GM19193 (cell line): ENCODE results near the gene LSM3.

ENCODE experiments used
- POLR2A ChIP-seq: IDR thresholded peaks from 4 replicates; pipeline ENCODE4 v1.6.1; 2011; ENCODE audit not compliant: insufficient read depth, insufficient read length; ENCODE audit errors: extremely low read depth

LSM3 gene

DNA sequence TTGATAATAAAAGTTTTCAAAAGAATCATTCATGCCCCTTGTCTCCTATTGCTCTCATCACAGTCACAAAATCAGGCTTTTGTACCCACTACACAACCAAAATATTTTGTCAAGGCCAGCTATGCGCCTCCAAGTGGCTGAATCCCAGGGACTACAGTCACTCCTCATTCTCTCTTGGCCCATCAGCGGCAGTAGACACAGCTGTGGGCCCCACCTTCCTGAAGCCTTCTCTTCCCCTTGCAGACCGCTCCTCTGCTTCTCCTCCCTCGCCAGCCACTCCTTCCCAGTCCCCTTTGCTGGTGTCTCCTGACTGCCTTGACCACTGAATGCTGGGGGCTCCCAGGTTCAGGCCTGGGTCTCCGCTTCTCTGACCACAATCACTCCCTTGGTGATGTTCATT lies 52.1 kb downstream of the LSM3 start:
- TF ChIP-seq POLR2A = no peak

DNA sequence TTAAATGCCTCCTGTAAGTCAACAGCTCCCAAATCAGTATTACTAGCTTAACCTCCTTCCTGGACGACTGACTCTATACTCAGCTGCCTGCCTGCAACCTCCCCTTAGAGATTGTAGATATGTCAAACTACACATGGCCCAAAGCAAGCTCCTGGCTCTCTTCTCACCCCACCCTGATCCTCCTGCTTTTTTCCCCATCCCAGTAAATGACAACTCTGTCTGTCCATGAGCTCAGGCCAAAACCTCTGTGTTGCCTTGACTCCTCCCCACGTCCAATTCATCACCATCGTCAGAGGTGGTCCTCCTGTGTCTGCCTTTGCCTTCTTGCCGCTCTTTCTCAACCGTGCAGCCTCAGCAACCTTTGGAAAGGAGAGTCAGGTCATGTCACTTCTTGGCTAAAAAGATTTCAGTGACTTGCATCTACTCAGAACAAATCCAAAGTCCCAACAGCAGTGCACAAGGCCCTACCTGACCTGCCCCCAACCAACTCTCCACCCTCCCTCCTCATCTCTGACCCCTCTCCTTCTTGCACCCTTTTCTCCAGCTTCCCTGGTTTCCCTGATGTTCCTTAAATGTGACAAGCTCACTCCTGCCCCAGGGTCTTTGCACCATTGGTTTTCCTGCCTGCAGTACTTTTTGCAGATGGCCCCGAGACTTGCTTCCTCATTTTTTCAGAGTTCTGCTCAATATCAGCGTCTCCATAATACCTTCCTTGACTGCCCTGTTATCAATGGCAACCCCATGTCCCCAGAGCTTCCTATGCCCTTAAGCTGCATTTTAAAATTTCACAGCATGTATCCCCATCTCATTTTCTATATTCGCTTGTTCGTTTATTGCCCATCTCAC lies 52.8 kb downstream of the LSM3 start:
- TF ChIP-seq POLR2A = no peak

DNA sequence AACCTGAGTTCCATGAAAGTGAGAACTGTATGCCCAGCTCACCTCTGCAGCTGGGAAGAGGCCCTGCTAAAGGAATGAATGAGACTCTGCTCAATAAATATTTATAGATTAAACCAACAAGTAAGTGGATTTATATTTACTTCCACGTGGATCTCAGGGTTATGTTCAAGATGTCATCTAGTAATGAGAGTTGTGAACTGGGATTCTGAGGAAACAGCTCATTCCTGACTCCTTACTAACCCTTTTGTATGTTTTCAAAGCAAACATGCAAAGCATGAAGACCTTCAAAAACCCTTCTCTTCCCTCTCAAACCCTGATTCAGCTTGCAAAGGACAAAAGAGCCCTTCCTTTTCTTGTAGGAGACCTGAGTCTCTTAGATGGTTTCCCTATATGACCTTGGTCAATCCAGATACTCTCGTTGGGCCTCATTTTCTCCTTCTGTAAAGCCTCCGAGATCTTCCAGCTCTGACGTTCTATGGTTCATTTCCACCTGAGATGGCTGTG lies 53.4 kb downstream of the LSM3 start:
- TF ChIP-seq POLR2A = no peak

DNA sequence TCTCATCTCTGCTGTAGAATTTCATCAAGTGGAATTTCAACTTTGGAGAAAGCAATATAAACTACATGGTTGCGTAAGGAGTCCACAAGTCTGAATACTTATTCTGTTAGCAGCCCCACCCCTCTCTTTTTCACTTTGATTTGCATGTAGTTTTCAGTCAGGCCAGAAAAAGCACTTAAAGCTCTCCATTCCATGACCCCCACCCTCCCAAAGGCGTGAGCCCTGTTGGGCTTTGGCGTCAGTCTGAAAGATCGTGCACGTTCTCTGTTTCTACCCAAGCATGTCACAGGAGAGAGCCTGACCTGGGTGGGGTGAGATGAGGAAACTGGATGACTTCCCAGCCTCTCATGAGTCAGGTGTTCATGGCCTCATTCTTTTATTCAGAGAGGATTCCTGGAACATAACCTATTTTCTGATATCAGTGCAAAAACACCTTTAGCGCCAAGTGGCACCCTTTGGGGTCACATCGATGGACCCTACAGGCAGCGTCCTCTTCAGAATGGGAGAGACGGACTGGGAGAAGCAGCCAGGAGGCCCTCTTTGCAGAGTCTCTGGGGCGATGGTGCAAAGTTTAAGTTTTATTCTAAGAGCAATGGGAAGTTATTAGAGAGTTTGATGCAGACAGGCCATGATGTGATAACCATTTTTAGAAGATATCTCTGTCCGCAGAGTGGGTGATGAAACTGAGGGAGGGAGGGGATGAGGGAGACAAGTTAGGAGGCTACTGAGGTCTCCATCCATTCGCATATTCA lies 55.8 kb downstream of the LSM3 start:
- no peak for TF ChIP-seq POLR2A

DNA sequence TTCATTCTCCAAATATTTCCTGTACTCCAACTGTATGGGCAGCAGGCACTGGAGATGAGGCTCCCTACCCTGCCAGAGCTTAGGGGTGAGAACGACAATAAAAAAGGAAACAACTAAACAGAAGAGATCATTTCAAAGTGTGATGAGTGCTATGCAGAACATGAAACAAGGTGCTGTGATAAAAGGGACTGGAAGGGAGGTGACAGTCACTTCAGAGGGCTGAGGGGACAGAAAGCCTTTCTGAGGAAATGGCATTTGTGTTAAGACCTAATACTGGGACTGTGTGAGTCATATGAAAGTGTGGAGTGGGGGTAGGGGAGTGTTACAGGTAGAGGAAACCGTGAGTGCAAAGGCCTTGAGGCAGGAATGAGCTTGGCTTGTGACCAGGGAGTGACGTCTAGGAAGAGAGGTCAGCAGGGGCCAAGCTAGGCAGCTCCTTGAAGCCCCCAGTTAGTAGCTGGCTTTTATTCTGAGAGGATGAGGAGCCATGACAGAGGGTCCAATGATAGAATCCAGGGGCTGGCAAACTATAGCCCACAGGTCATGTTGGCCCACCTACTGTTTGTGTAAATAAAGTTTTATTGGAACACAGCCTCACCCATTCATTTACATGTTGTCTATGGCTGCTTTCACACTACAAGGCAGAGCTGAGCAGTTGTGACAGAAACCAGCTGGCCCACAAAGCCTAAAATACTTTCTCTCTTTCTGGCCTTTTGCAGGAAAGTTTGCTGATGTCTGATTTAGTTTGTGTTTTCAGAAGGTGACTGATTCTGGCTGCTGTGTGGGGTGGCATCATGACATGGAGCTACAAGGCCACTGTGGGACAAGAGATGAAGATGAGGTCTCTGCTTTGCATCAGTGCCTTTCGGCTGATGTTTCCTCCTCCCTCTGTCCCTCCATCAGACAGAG lies 56.6 kb downstream of the LSM3 start:
- no peak for TF ChIP-seq POLR2A

DNA sequence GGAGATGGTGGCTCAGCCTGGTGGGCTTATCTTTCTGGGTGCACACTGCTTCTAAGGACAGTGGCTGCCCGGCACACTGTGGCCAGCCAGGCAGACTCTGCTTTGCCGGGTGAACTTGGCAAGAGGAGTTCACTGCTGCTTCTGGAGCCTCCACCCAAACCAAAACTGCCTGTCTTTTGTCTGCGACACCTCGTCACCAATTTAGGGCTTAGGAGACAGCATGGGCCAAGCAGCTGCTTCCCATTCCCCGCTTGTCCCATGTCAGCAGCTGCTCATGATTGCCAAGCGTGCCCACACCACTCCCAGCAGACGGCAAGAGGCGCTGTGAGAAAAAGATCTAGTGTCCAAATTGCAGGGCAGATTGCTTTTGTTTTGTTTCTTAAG lies 57.3 kb downstream of the LSM3 start:
- no peak for TF ChIP-seq POLR2A

DNA sequence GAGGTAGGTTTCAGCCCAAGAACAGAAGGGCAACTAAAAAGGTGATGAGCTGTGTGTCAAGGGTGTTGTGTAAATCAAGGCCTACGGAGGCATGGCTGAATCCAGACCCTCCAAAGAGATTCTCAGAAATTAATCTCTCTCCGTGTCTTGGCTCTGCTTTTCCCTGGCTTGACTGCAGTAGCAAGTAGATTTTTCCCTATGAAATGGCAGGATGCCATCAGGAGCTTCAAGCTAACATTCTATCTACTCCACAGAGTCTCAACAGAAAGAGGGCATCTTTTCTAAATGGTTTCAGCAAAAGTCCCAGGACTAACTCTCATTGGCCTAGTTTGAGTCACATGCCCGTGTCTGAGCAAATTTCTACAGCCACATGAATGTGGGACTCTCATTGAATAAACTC lies 58.3 kb downstream of the LSM3 start:
- no peak for TF ChIP-seq POLR2A

DNA sequence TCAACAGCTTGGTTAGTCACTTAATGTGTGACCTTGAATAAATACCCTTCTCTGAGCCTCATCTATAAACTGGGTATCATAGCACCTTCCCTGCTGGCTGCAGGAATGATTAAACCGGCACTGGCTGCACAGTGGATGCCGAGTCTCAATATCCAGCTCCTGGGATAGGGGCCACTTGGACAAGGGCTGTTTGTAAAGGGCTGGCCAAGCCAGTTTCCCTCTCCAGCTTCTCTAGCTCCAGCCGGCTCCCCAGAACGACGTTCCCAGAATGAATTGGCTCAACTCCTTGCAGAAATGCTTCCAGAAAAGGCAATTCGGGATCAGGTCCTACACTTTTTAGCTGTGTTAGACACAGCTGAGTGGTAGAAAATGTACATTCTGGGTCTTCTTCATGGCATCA lies 58.8 kb downstream of the LSM3 start:
- TF ChIP-seq POLR2A = no peak

DNA sequence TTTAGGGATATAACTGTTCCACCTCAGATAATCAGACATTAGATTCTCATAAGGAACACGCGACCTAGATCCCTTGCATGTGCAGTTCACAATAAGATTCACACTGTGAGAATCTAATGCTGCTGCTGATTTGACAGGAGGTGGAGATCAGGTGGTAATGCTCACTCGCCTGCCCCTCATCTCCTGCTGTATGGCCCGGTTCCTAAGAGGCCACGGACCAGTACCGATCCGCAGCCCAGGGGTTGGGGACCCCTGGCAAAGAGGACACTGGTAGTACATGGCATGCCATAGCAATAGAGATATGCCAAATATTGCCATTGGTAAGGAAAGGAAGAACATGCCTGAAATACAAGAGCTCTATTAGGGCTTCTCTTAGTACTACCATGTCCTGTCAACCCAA lies 59.7 kb downstream of the LSM3 start:
- no peak for TF ChIP-seq POLR2A

DNA sequence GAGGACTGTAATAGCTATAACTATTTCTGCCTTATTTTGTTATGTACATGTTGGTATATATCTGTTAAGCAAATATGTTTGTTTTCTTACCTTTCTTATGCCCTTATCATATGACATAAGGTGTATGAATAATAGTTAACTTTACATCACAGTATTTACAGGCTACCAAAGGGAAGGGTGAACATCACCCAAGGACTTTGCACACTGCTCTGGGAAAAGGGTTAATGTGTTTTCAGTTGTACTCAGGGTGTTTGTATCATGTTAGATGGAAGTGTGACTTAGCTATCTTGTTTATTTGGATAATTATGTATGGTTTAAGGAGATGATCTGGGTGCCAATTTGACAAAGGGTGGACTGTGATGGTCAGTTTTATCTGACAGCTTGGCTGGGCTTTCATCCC lies 60.3 kb downstream of the LSM3 start:
- no peak for TF ChIP-seq POLR2A

DNA sequence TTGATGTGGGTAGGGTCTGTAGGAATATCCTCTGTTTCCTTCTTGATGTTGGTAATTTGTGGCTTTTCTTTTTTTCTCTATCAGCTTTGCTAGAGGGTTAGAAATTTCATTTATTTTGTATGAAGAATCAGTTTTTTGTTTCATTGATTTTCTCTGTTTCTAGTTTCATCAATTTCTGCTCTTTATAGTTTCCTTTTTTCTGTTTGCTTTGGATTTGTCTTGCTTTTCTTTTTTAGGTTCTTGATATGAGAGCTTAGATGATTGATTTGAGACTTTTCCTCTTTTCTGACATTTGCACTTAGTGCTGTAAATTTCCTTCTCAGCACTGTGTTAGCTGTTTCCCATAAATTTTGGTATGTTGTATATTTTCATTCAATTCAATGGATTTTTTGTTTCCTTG lies 61.3 kb downstream of the LSM3 start:
- no peak for TF ChIP-seq POLR2A

DNA sequence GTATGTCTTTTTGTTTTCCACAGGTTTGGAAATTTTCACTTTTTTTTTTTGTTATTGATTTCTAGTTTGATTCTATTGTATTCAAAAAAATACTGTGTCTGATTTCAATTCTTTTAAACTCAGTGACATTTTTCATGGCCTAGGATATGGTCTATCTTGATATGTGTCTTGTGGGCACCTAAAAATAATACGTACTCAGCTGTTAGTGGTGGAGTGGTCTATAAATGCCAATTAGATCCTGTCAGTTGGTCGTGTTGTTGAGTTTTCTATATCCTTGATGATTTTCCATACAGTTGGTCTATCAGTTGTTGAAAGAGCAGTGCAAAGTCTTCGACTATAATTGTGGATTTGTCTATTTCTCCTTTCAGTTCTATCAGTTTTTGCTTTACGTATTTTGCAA lies 61.7 kb downstream of the LSM3 start:
- TF ChIP-seq POLR2A = no peak

DNA sequence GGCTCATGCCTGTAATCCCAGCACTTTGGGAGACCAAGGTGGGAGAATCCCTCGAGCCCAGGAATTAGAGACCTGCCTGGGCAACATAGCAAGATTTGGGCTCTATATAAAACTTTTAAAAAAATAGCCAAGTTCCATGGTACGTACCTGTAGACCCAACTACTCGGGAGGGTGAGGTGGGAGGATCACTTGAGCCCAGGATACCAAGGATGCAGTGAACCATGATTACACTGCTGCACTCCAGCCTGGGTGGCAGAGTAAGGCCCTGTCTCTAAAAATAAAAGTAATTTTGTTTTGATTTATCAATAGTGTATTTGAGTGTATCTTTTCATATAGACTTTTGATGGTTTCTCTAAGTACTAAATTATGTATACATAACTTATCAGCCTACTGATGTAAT lies 63.1 kb downstream of the LSM3 start:
- no peak for TF ChIP-seq POLR2A

DNA sequence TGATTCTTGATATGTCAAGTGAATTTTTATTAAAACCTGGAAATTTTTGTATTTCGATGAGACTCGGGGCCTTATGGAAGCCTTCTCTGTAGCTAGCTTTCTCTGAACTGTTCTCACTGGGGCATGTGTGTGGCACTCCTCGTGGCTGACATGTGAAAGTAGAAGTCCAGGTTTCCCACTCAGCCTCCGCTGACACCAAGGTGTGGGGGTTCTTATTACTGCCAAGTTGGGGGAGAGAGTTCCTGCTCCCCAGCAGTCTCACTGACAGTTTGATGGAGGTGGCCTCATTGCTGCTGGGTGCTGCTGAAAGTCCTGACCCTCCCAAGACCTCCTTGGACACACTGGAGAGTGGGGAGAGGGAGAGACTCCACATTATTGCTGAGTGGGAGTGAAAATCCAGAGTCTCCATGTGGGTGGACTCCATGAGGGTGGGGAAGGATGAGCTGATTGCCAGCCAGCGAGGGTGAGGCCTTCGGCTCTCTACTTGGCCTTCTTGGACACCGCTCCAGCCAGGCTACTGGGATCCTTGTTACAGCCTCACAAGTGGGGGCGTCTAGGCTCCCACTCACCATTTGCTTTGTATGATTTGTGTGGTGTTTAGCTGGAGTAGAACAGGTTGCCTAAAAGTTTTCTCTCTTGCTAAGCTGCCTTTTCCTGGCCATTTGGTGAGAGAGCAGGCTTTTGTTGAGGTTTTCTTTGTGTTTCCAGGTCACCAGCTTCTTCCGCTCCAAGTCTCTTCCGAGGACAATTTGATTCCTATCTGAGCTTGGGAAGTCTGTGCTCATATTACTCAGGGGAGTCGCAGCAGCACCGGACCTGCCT lies 64.1 kb downstream of the LSM3 start:
- no peak for TF ChIP-seq POLR2A
